GM23338 (cell line): Measurements from ENCODE around the gene LMX1B. TPM values are rescaled to one million over a fixed set of nuclear protein-coding genes. Genes with fewer than 3 reads are reported as not detected.

Source experiments
- ATAC-seq: fragments of 200-7000 bp; cut with Tn5 transposase; 3 replicates; pipeline ENCODE4 v1.9.1; 2020
- DNase-seq: peaks from one replicate; pipeline ENCODE4 v3.0.0-alpha.2; 2015; ENCODE audit warnings: low spot score
- H2AFZ ChIP-seq: fragments of 200-600 bp; sonication (generic); 2 replicates; pipeline ENCODE4 v1.8.0; 2016; ENCODE audit warnings: antibody characterized with exemption, mild to moderate bottlenecking, moderate library complexity
- H3F3A ChIP-seq: fragments of 200-600 bp; sonication (generic); replicated peaks from 2 replicates; pipeline ENCODE4 v1.8.0; 2017; ENCODE audit warnings: antibody characterized with exemption, mixed run types, low read depth
- H3K27ac ChIP-seq: fragments of 200-600 bp; sonication (generic); 2 replicates; pipeline ENCODE4 v1.6.1; 2016; ENCODE audit warnings: low read depth
- H3K27me3 ChIP-seq: fragments of 200-600 bp; sonication (generic); 2 replicates; pipeline ENCODE4 v1.8.0; 2016; ENCODE audit warnings: mild to moderate bottlenecking, mixed run types, moderate library complexity; ENCODE audit not compliant: insufficient read depth
- H3K36me3 ChIP-seq: fragments of 200-600 bp; sonication (generic); 2 replicates; pipeline ENCODE4 v1.8.0; 2016; ENCODE audit warnings: mild to moderate bottlenecking; ENCODE audit not compliant: insufficient read depth
- H3K4me1 ChIP-seq: fragments of 200-600 bp; sonication (generic); 2 replicates; pipeline ENCODE4 v1.8.0; 2016; ENCODE audit warnings: mild to moderate bottlenecking, moderate library complexity; ENCODE audit not compliant: insufficient read depth
- H3K4me2 ChIP-seq: fragments of 200-600 bp; sonication (generic); 2 replicates; pipeline ENCODE4 v1.7.1; 2017; ENCODE audit warnings: mixed run types
- H3K4me3 ChIP-seq: fragments of 200-600 bp; sonication (generic); 2 replicates; pipeline ENCODE4 v1.6.1; 2016; ENCODE audit warnings: mixed run types
- H3K79me2 ChIP-seq: fragments of 200-600 bp; sonication (generic); replicated peaks from 2 replicates; pipeline ENCODE4 v1.8.0; 2017; ENCODE audit warnings: mild to moderate bottlenecking; ENCODE audit not compliant: insufficient read depth
- H3K9me2 ChIP-seq: fragments of 200-600 bp; sonication (generic); 2 replicates; pipeline ENCODE4 v1.8.0; 2017; ENCODE audit not compliant: insufficient read depth
- H4K20me1 ChIP-seq: fragments of 200-600 bp; sonication (generic); replicated peaks from 2 replicates; pipeline ENCODE4 v1.8.0; 2017; ENCODE audit warnings: mild to moderate bottlenecking; ENCODE audit not compliant: insufficient read depth
- H3K27ac Mint-ChIP-seq: 2 replicates; pipeline ENCODE4 v1.8.0; 2020; ENCODE audit warnings: inconsistent platforms, mild to moderate bottlenecking, moderate library complexity, mixed read lengths
- H3K27me3 Mint-ChIP-seq: 3 replicates; pipeline ENCODE4 v1.8.0; 2022; ENCODE audit warnings: low read depth, mild to moderate bottlenecking, moderate library complexity, mixed read lengths, inconsistent platforms; ENCODE audit not compliant: insufficient read depth, poor library complexity
- H3K36me3 Mint-ChIP-seq: 3 replicates; pipeline ENCODE4 v1.8.0; 2021; ENCODE audit warnings: low read depth, mild to moderate bottlenecking, inconsistent platforms, moderate library complexity, mixed read lengths
- H3K4me1 Mint-ChIP-seq: 3 replicates; pipeline ENCODE4 v1.8.0; 2020; ENCODE audit warnings: mild to moderate bottlenecking, inconsistent platforms, mixed read lengths
- H3K4me3 Mint-ChIP-seq: 3 replicates; pipeline ENCODE4 v1.8.0; 2021; ENCODE audit warnings: moderate library complexity, mild to moderate bottlenecking, inconsistent platforms, mixed read lengths
- H3K9me3 Mint-ChIP-seq: 3 replicates; pipeline ENCODE4 v1.8.0; 2020; ENCODE audit warnings: moderate library complexity, mild to moderate bottlenecking, inconsistent platforms, mixed read lengths
- CREB1 ChIP-seq: fragments of 250-450 bp; sonication (Bioruptor Pico); IDR thresholded peaks from 2 replicates; pipeline ENCODE4 v1.5.0; 2020; ENCODE audit warnings: low read depth, mild to moderate bottlenecking, moderate library complexity
- EZH2 ChIP-seq: fragments of 200-600 bp; sonication (generic); IDR thresholded peaks from one replicate; pipeline ENCODE4 v1.8.0; 2017; ENCODE audit warnings: antibody characterized with exemption, mild to moderate bottlenecking, low read depth; ENCODE audit not compliant: unreplicated experiment
- EZH2phosphoT487 ChIP-seq: fragments of 200-600 bp; sonication (generic); IDR thresholded peaks from one replicate; pipeline ENCODE4 v1.8.1; 2018; ENCODE audit warnings: antibody characterized with exemption; ENCODE audit not compliant: unreplicated experiment
- JUNB ChIP-seq: IDR thresholded peaks from one replicate; pipeline ENCODE4 v1.6.1; 2016; ENCODE audit warnings: antibody characterized with exemption; ENCODE audit not compliant: unreplicated experiment
- POLR2AphosphoS5 ChIP-seq: IDR thresholded peaks from 2 replicates; pipeline ENCODE4 v1.6.1; 2016; ENCODE audit warnings: antibody characterized with exemption, low read depth
- STAT1 ChIP-seq: IDR thresholded peaks from one replicate; pipeline ENCODE4 v1.6.1; 2016; ENCODE audit warnings: antibody characterized with exemption; ENCODE audit not compliant: unreplicated experiment
- ZNF114 ChIP-seq: fragments of 250-450 bp; sonication (Bioruptor Pico); IDR thresholded peaks from 2 replicates; pipeline ENCODE4 v1.5.0; 2020; ENCODE audit warnings: mild to moderate bottlenecking, moderate library complexity
- ZNF331 ChIP-seq: fragments of 250-450 bp; sonication (Bioruptor Pico); IDR thresholded peaks from 2 replicates; pipeline ENCODE4 v1.5.0; 2020; ENCODE audit warnings: low read depth, mild to moderate bottlenecking, moderate library complexity
- polyA plus RNA-seq: library from polyadenylated mRNA; unstranded; fragments of >200 nt; fragmentation: Nextera tagmentation; extraction: Ambion mirVana; gene quantifications from 2 replicates; pipeline ENCODE4 v1.2.1, GENCODE V29; 2016
- total RNA-seq: library from RNA; depleted of rRNA; stranded (reverse); fragments of >200 nt; shearing (Covaris generic); gene quantifications from 2 replicates; pipeline ENCODE4 v1.2.3, GENCODE V29; 2014
- TF ChIP-seq, protein P1 (sequence below): fragments of 250-450 bp; sonication (Bioruptor Pico); IDR thresholded peaks from 2 replicates; pipeline ENCODE4 v1.5.0; 2020; ENCODE audit warnings: mild to moderate bottlenecking, moderate library complexity
- TF ChIP-seq, protein P2 (sequence below): IDR thresholded peaks from 2 replicates; pipeline ENCODE4 v1.6.1; 2016; ENCODE audit warnings: antibody characterized with exemption
- TF ChIP-seq, protein P3 (sequence below), 2 experiments: fragments of 200-600 bp in 1 of 2; sonication (generic) in 1 of 2; conservative IDR thresholded peaks; 2 replicates each; pipeline versions ENCODE4 v1.5.1 to v1.6.1; 2016 to 2017; ENCODE audit warnings: antibody characterized with exemption in 2 of 2, low read depth in 2 of 2, mild to moderate bottlenecking in 2 of 2, moderate library complexity in 1 of 2
- TF ChIP-seq, protein P4 (sequence below): IDR thresholded peaks from one replicate; pipeline ENCODE4 v1.6.1; 2018; ENCODE audit warnings: antibody characterized with exemption; ENCODE audit not compliant: unreplicated experiment

Gene LMX1B
- total and polyA plus RNA-seq, 2 experiments from 2014 or later = 0.08 to 0.21 TPM

DNA sequence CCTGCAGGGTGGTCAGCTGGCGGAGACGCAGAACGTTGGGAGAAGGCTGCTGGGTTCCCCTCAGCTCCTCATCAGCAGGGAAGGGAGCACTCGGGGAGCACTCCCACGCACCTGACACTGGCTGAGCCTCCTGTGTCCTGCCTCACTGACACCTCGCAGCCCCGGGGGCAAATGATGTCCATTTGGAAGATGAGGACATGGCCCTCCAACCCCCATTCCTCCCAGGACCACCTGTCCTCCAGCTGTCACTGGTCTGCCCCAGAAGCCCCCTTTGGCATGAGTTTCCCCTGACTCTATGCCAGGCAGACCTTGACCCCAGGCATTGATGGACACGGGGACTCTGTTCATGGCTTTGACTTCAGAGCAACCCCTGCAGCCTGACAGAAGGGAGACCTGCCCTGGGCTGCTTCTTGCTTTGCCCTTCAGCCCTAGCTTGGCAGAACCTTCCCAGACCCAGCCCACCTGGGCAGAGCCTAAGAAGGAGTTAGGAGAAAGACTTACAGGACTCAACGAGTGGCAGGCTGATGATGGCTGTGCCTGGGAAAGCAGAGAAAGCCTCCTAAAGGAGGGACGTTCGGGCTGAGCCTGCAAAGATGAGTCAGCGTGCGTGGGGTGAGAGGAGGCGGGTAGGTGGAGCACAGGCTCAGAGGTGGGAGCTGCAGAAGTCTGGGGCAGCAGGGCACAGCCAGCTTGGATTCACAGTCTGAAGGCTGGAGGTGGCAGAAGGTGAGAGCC, 90.6 kb downstream of the LMX1B start:
- H3K27me3 ChIP-seq = peaks cover 26% of the 10 kb centered on the region
- H3K36me3 ChIP-seq = no peaks in the 10 kb centered on the region
- Mint-ChIP-seq H3K4me1 (peaks cover 21% of the 10 kb centered on the region), H3K36me3 (no peaks in the 10 kb centered on the region), H3K9me3 (no peaks in the 10 kb centered on the region), H3K27ac (no peak overlapping the region), H3K27me3 (peaks cover 35% of the 10 kb centered on the region), H3K4me3 (peak overlapping the region; percentile 2; the same call in 1 of the 3 replicates)
- peak overlapping the region; percentile 72; the same call in 1 of the 2 replicates for H3K4me2 ChIP-seq
- DNase-seq (no peak), ATAC-seq (peak; percentile 8)
- peak overlapping the region; percentile 43 for H2AFZ ChIP-seq
- H4K20me1 ChIP-seq = no peaks in the 10 kb centered on the region
- no peaks in the 10 kb centered on the region for H3K79me2 ChIP-seq
- H3F3A ChIP-seq = no peaks in the 10 kb centered on the region
- no peak overlapping the region for H3K27ac ChIP-seq
- no peaks in the 10 kb centered on the region for H3K9me2 ChIP-seq
- H3K4me1 ChIP-seq = peaks cover 3% of the 10 kb centered on the region
- no peak overlapping the region for H3K4me3 ChIP-seq
- TF ChIP-seq, protein P1, sequence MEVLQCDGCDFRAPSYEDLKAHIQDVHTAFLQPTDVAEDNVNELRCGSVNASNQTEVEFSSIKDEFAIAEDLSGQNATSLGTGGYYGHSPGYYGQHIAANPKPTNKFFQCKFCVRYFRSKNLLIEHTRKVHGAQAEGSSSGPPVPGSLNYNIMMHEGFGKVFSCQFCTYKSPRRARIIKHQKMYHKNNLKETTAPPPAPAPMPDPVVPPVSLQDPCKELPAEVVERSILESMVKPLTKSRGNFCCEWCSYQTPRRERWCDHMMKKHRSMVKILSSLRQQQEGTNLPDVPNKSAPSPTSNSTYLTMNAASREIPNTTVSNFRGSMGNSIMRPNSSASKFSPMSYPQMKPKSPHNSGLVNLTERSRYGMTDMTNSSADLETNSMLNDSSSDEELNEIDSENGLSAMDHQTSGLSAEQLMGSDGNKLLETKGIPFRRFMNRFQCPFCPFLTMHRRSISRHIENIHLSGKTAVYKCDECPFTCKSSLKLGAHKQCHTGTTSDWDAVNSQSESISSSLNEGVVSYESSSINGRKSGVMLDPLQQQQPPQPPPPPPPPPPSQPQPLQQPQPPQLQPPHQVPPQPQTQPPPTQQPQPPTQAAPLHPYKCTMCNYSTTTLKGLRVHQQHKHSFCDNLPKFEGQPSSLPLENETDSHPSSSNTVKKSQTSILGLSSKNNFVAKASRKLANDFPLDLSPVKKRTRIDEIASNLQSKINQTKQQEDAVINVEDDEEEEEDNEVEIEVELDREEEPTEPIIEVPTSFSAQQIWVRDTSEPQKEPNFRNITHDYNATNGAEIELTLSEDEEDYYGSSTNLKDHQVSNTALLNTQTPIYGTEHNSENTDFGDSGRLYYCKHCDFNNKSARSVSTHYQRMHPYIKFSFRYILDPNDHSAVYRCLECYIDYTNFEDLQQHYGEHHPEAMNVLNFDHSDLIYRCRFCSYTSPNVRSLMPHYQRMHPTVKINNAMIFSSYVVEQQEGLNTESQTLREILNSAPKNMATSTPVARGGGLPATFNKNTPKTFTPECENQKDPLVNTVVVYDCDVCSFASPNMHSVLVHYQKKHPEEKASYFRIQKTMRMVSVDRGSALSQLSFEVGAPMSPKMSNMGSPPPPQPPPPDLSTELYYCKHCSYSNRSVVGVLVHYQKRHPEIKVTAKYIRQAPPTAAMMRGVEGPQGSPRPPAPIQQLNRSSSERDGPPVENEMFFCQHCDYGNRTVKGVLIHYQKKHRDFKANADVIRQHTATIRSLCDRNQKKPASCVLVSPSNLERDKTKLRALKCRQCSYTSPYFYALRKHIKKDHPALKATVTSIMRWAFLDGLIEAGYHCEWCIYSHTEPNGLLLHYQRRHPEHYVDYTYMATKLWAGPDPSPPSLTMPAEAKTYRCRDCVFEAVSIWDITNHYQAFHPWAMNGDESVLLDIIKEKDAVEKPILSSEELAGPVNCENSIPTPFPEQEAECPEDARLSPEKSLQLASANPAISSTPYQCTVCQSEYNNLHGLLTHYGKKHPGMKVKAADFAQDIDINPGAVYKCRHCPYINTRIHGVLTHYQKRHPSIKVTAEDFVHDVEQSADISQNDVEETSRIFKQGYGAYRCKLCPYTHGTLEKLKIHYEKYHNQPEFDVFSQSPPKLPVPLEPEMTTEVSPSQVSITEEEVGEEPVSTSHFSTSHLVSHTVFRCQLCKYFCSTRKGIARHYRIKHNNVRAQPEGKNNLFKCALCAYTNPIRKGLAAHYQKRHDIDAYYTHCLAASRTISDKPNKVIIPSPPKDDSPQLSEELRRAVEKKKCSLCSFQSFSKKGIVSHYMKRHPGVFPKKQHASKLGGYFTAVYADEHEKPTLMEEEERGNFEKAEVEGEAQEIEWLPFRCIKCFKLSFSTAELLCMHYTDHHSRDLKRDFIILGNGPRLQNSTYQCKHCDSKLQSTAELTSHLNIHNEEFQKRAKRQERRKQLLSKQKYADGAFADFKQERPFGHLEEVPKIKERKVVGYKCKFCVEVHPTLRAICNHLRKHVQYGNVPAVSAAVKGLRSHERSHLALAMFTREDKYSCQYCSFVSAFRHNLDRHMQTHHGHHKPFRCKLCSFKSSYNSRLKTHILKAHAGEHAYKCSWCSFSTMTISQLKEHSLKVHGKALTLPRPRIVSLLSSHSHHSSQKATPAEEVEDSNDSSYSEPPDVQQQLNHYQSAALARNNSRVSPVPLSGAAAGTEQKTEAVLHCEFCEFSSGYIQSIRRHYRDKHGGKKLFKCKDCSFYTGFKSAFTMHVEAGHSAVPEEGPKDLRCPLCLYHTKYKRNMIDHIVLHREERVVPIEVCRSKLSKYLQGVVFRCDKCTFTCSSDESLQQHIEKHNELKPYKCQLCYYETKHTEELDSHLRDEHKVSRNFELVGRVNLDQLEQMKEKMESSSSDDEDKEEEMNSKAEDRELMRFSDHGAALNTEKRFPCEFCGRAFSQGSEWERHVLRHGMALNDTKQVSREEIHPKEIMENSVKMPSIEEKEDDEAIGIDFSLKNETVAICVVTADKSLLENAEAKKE (CRISPR knock-in tag) = no peak
- TF ChIP-seq ZNF114 (CRISPR knock-in tag) (no peak), CREB1 (no peak), POLR2AphosphoS5 (no peak), STAT1 (no peak), EZH2 (no peak), JUNB (no peak), EZH2phosphoT487 (no peak), ZNF331 (no peak)
- TF ChIP-seq, protein P2, sequence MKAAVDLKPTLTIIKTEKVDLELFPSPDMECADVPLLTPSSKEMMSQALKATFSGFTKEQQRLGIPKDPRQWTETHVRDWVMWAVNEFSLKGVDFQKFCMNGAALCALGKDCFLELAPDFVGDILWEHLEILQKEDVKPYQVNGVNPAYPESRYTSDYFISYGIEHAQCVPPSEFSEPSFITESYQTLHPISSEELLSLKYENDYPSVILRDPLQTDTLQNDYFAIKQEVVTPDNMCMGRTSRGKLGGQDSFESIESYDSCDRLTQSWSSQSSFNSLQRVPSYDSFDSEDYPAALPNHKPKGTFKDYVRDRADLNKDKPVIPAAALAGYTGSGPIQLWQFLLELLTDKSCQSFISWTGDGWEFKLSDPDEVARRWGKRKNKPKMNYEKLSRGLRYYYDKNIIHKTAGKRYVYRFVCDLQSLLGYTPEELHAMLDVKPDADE = no peak
- TF ChIP-seq, protein P3, sequence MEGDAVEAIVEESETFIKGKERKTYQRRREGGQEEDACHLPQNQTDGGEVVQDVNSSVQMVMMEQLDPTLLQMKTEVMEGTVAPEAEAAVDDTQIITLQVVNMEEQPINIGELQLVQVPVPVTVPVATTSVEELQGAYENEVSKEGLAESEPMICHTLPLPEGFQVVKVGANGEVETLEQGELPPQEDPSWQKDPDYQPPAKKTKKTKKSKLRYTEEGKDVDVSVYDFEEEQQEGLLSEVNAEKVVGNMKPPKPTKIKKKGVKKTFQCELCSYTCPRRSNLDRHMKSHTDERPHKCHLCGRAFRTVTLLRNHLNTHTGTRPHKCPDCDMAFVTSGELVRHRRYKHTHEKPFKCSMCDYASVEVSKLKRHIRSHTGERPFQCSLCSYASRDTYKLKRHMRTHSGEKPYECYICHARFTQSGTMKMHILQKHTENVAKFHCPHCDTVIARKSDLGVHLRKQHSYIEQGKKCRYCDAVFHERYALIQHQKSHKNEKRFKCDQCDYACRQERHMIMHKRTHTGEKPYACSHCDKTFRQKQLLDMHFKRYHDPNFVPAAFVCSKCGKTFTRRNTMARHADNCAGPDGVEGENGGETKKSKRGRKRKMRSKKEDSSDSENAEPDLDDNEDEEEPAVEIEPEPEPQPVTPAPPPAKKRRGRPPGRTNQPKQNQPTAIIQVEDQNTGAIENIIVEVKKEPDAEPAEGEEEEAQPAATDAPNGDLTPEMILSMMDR (conservative IDR thresholded peaks at IDR 0.05; ENCODE audit: low read depth in 2 of 2) = no peak
- TF ChIP-seq, protein P4, sequence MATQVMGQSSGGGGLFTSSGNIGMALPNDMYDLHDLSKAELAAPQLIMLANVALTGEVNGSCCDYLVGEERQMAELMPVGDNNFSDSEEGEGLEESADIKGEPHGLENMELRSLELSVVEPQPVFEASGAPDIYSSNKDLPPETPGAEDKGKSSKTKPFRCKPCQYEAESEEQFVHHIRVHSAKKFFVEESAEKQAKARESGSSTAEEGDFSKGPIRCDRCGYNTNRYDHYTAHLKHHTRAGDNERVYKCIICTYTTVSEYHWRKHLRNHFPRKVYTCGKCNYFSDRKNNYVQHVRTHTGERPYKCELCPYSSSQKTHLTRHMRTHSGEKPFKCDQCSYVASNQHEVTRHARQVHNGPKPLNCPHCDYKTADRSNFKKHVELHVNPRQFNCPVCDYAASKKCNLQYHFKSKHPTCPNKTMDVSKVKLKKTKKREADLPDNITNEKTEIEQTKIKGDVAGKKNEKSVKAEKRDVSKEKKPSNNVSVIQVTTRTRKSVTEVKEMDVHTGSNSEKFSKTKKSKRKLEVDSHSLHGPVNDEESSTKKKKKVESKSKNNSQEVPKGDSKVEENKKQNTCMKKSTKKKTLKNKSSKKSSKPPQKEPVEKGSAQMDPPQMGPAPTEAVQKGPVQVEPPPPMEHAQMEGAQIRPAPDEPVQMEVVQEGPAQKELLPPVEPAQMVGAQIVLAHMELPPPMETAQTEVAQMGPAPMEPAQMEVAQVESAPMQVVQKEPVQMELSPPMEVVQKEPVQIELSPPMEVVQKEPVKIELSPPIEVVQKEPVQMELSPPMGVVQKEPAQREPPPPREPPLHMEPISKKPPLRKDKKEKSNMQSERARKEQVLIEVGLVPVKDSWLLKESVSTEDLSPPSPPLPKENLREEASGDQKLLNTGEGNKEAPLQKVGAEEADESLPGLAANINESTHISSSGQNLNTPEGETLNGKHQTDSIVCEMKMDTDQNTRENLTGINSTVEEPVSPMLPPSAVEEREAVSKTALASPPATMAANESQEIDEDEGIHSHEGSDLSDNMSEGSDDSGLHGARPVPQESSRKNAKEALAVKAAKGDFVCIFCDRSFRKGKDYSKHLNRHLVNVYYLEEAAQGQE = no peak
